Mucosa of stomach (tissue), 1 donor: ENCODE data around the gene WAC.
"Not testable (repeated sequence)": the region's sequence is repeated elsewhere in the genome, so short reads cannot be mapped to it uniquely, and the experiment has no call there.

Experiments used
- H3K27me3 ChIP-seq: one replicate; pipeline ENCODE4 v1.7.0; 2013; ENCODE audit warnings: mild to moderate bottlenecking, low read length; ENCODE audit not compliant: control insufficient read depth, insufficient read depth
- H3K36me3 ChIP-seq: one replicate; pipeline ENCODE4 v1.7.0; 2013; ENCODE audit warnings: low read length; ENCODE audit not compliant: control insufficient read depth, insufficient read depth
- H3K4me1 ChIP-seq: one replicate; pipeline ENCODE4 v1.7.0; 2013; ENCODE audit warnings: mild to moderate bottlenecking, low read length; ENCODE audit not compliant: control insufficient read depth, insufficient read depth
- H3K4me3 ChIP-seq: one replicate; pipeline ENCODE4 v1.7.0; 2013; ENCODE audit warnings: low read length
- H3K9ac ChIP-seq: one replicate; pipeline ENCODE4 v1.7.0; 2013; ENCODE audit warnings: mild to moderate bottlenecking, low read length, moderate library complexity
- H3K9me3 ChIP-seq: one replicate; pipeline ENCODE4 v1.7.0; 2013; ENCODE audit warnings: mild to moderate bottlenecking, low read length, moderate library complexity; ENCODE audit not compliant: control insufficient read depth
- donor health status: Pancreatic carcinoma.

Gene WAC

DNA sequence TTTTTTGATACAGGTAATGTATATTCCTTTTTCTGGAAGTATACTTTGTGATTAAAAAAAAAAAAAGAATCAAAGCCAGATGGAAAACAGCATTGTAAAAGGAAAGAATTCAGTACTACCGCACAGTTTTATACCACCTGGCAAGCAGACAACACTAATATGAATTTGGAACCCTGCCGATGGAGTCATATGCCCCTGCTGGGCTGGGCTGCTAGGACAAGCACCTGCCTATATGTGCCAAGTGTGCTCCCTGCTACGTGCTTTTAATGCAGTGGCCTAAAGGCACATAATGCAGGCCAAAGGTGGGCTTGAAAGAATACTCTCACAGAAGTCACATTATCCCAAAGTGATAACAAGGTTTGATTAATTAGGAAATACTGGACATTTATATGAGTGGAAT is 29.8 kb upstream of the WAC start:
- Histone ChIP-seq H3K27me3 (no peaks in the 10 kb centered on the region), H3K9ac (no peak overlapping the region), H3K4me1 (no peaks in the 10 kb centered on the region), H3K36me3 (no peaks in the 10 kb centered on the region), H3K4me3 (no peak overlapping the region), H3K9me3 (no peaks in the 10 kb centered on the region)

DNA sequence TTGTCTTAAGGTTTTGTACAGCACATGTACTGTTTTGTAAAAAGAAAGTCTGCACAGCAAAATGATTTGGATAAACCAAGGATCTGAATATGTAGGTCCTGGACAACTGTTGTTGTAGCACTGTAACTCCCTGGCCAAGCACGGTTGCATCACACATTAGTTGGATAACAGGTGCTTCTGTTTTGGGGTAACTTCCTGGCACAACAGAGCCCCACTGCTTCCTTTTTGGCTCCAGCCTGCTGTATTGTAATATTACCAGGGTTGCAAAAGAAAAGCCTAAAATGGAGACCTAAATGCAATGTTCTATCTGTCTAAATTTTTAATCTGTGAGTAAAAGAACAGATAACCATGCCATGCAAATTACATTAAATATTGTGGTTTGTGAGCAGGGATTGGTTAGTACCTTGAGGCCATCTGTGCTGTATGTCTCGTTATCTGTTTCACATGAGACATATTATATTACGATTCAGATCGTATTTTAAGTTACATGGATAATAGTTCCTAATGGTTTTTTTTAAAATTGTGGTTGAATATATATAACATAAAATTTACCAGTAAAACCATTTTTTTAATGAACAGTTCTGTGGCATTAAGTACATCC is 27.5 kb upstream of the WAC start:
- H3K9ac ChIP-seq = no peak overlapping the region
- no peaks in the 10 kb centered on the region for H3K36me3 ChIP-seq
- H3K4me3 ChIP-seq = no peak overlapping the region
- no peaks in the 10 kb centered on the region for H3K27me3 ChIP-seq
- no peaks in the 10 kb centered on the region for H3K9me3 ChIP-seq
- no peaks in the 10 kb centered on the region for H3K4me1 ChIP-seq

GRCh38 chr10:28508304-28508925 is 24.5 kb upstream of the WAC start:
- Histone ChIP-seq H3K27me3 (no peaks in the 10 kb centered on the region), H3K9ac (no peak overlapping the region), H3K36me3 (no peaks in the 10 kb centered on the region), H3K4me3 (no peak overlapping the region), H3K9me3 (no peaks in the 10 kb centered on the region), H3K4me1 (no peaks in the 10 kb centered on the region)

- H3K27me3 ChIP-seq = no peaks in the 10 kb centered on the region
- H3K9me3 ChIP-seq = no peaks in the 10 kb centered on the region
- H3K4me3 ChIP-seq = no peak overlapping the region
- H3K4me1 ChIP-seq = no peaks in the 10 kb centered on the region
- H3K36me3 ChIP-seq = no peaks in the 10 kb centered on the region
- no peak overlapping the region for H3K9ac ChIP-seq
Observed at GRCh38 chr10:28509286-28509685, 23.6 kb upstream of the WAC start.

- H3K4me3 ChIP-seq = no peak overlapping the region
- H3K36me3 ChIP-seq = no peaks in the 10 kb centered on the region
- H3K27me3 ChIP-seq = no peaks in the 10 kb centered on the region
- H3K9ac ChIP-seq = no peak overlapping the region
- no peaks in the 10 kb centered on the region for H3K4me1 ChIP-seq
- H3K9me3 ChIP-seq = no peaks in the 10 kb centered on the region
Observed at GRCh38 chr10:28514648-28515047, 18.3 kb upstream of the WAC start.

GRCh38 chr10:28520346-28520745 is 12.6 kb upstream of the WAC start:
- Histone ChIP-seq H3K9ac (no peak overlapping the region), H3K4me3 (no peak overlapping the region), H3K4me1 (no peaks in the 10 kb centered on the region), H3K9me3 (no peaks in the 10 kb centered on the region), H3K36me3 (no peaks in the 10 kb centered on the region), H3K27me3 (no peaks in the 10 kb centered on the region)

DNA sequence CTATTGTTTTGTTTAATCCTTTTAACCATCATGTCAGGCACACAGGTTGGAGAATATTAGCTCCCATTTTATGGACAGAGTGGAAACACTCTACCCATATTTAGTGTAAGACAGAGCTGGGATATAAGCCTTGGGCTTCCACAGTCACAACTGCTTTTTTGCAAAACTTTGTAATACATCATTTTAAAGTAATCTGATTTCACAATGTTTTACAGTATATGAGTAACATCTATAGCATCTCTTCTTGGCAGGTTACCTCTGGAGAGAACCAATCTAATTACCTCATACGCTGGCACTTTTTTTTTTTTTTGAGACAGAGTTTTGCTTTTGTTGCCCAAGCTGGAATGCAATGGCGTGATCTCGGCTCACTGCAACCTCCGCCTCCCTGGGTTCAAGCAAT is 12.1 kb upstream of the WAC start:
- H3K4me1 ChIP-seq, H3K9ac ChIP-seq, H3K9me3 ChIP-seq, H3K27me3 ChIP-seq, H3K36me3 ChIP-seq, H3K4me3 ChIP-seq: not testable (repeated sequence)

DNA sequence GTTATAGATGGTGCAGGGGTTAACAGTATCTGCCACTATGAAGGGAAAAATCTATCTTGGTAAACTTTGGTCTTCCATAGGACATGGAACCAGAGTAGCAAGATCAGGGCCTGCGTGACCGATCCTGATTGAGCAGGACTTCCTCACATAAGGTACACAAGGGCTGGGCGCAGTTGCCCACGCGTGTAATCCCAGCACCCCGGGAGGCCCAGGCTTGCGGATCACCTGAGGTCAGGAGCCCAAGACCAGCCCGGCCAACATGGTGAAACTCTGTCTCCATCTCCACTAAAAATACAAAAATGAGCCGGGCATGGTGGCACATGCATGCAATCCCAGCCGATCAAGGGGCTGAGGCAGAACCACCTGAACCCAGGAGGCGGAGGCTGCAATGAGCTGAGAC is 11.0 kb upstream of the WAC start:
- not testable (repeated sequence) for H3K9me3 ChIP-seq, H3K9ac ChIP-seq, H3K4me1 ChIP-seq, H3K36me3 ChIP-seq, H3K4me3 ChIP-seq, H3K27me3 ChIP-seq

DNA sequence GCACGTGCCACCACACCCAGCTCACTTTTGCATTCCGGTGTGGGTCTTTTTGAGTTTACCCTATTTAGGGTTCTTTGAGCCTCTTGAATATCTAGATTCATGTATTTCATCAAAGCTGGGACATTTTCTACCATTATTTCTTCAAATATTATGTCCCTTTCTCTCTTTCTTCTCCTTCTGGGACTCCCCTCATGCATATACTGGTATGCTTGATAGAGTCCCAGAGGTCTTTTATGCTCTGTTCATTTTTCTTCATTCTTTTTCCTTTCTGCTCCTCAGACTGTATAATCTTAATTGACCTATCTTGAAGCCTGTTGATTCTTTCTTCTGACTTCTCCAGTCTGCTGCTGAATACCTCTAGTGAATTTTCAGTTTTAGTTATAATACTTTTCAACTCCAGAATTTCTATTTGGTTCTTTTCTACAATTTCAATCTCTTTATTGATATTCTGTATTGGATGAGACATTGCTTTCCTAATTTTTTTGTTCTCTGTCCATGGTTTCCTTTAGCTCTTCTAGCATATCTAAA is 9.1 kb upstream of the WAC start:
- Histone ChIP-seq H3K4me3 (no peak overlapping the region), H3K36me3 (no peaks in the 10 kb centered on the region), H3K9me3 (no peaks in the 10 kb centered on the region), H3K27me3 (no peaks in the 10 kb centered on the region), H3K4me1 (no peaks in the 10 kb centered on the region), H3K9ac (no peak overlapping the region)

GRCh38 chr10:28530751-28531150 is 2.2 kb upstream of the WAC start:
- Histone ChIP-seq H3K4me1 (peaks cover 4% of the 10 kb centered on the region), H3K9ac (no peak overlapping the region), H3K27me3 (no peaks in the 10 kb centered on the region), H3K4me3 (no peak overlapping the region), H3K36me3 (no peaks in the 10 kb centered on the region), H3K9me3 (no peaks in the 10 kb centered on the region)

- H3K4me1 ChIP-seq = peaks cover 4% of the 10 kb centered on the region
- peak overlapping the region; percentile 95 for H3K9ac ChIP-seq
- H3K4me3 ChIP-seq = no peak overlapping the region
- no peaks in the 10 kb centered on the region for H3K9me3 ChIP-seq
- H3K27me3 ChIP-seq = no peaks in the 10 kb centered on the region
- no peaks in the 10 kb centered on the region for H3K36me3 ChIP-seq
Observed at GRCh38 chr10:28533186-28533564, 257 bp downstream of the WAC start.

DNA sequence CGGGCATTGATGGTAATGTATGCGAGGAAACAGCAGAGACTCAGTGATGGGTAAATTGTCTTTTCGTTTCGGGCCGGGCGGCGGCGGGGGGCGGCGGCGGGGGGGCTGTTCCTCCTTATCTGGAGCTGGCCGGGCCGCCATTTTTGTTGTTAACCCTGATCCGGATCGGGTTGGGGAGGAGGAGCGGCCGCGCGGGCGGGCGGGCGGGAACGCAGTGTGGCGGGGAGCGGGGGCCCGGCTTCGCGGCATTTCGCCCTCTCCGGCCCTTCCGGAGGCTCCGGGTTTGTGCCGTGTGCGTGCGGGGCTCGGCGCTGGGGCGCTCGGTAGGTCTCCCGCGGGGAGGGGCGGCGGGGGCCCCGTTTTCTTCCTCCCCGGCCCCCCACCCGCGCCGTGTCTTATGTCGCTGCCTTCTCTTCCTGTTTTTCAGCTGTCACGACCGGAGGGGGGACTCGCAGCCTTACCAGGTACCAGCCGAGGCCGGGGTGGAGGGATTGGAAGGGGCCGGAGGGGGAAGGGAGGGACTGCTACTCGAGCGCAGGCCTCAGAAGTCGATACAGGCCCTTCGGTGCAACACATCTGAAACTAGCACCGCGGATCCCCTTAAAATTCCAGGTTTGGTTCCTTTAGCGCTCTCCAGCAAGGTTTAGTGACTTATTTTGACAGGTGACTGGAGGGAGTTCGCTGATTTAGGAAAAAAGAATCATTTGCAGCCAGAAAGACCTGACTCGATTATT is 820 bp downstream of the WAC start:
- Histone ChIP-seq H3K27me3 (no peaks in the 10 kb centered on the region), H3K9ac (peak overlapping the region; percentile 96), H3K4me3 (peak overlapping the region; percentile 96), H3K36me3 (no peaks in the 10 kb centered on the region), H3K9me3 (no peaks in the 10 kb centered on the region), H3K4me1 (peaks cover 4% of the 10 kb centered on the region)
